ENCODE data around the gene PLEKHA8. TPM values are rescaled to one million over a fixed set of nuclear protein-coding genes. Genes with fewer than 3 reads are reported as not detected.

Gene PLEKHA8
- total RNA-seq, 1 experiment from 2014 or later, result 38.1 TPM

DNA sequence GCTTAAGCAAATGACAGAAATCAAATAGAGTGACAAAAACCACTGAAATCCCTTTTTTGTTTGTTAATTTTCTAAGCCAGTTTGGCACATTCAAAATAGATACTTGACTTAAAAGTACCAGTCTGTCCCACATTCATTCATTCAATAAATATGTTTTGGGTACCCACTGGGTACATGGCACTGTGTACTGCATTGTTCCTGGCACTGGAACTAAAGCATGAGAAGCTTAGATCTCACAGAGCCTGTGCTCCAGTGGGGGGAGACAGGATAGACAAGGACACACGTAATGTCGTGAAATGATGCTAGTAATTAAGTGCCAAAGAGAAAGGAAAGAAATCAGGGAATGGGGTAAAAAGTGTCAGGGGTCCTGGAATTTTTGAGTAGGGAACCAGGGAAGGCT lies 119.6 kb downstream of the PLEKHA8 start:
- ATAC-seq, result no peak
- DNase-seq (ENCODE audit: low spot score), result no peak
- TF ChIP-seq FOXP1 (CRISPR knock-in tag; IDR thresholded peaks at IDR 0.05; ENCODE audit: borderline replicate concordance) (no peak), ZNF416 (CRISPR knock-in tag; IDR thresholded peaks at IDR 0.05) (no peak), GABPB1 (CRISPR knock-in tag; IDR thresholded peaks at IDR 0.05) (no peak), SP1 (CRISPR knock-in tag; conservative IDR thresholded peaks at IDR 0.05) (no peak), TP53 (CRISPR knock-in tag; IDR thresholded peaks at IDR 0.05) (no peak), NFATC4 (CRISPR knock-in tag; IDR thresholded peaks at IDR 0.05) (no peak)
- TF ChIP-seq, protein P1, sequence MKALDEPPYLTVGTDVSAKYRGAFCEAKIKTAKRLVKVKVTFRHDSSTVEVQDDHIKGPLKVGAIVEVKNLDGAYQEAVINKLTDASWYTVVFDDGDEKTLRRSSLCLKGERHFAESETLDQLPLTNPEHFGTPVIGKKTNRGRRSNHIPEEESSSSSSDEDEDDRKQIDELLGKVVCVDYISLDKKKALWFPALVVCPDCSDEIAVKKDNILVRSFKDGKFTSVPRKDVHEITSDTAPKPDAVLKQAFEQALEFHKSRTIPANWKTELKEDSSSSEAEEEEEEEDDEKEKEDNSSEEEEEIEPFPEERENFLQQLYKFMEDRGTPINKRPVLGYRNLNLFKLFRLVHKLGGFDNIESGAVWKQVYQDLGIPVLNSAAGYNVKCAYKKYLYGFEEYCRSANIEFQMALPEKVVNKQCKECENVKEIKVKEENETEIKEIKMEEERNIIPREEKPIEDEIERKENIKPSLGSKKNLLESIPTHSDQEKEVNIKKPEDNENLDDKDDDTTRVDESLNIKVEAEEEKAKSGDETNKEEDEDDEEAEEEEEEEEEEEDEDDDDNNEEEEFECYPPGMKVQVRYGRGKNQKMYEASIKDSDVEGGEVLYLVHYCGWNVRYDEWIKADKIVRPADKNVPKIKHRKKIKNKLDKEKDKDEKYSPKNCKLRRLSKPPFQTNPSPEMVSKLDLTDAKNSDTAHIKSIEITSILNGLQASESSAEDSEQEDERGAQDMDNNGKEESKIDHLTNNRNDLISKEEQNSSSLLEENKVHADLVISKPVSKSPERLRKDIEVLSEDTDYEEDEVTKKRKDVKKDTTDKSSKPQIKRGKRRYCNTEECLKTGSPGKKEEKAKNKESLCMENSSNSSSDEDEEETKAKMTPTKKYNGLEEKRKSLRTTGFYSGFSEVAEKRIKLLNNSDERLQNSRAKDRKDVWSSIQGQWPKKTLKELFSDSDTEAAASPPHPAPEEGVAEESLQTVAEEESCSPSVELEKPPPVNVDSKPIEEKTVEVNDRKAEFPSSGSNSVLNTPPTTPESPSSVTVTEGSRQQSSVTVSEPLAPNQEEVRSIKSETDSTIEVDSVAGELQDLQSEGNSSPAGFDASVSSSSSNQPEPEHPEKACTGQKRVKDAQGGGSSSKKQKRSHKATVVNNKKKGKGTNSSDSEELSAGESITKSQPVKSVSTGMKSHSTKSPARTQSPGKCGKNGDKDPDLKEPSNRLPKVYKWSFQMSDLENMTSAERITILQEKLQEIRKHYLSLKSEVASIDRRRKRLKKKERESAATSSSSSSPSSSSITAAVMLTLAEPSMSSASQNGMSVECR (CRISPR knock-in tag; IDR thresholded peaks at IDR 0.05; ENCODE audit: borderline replicate concordance), result no peak
- TF ChIP-seq, protein P2, sequence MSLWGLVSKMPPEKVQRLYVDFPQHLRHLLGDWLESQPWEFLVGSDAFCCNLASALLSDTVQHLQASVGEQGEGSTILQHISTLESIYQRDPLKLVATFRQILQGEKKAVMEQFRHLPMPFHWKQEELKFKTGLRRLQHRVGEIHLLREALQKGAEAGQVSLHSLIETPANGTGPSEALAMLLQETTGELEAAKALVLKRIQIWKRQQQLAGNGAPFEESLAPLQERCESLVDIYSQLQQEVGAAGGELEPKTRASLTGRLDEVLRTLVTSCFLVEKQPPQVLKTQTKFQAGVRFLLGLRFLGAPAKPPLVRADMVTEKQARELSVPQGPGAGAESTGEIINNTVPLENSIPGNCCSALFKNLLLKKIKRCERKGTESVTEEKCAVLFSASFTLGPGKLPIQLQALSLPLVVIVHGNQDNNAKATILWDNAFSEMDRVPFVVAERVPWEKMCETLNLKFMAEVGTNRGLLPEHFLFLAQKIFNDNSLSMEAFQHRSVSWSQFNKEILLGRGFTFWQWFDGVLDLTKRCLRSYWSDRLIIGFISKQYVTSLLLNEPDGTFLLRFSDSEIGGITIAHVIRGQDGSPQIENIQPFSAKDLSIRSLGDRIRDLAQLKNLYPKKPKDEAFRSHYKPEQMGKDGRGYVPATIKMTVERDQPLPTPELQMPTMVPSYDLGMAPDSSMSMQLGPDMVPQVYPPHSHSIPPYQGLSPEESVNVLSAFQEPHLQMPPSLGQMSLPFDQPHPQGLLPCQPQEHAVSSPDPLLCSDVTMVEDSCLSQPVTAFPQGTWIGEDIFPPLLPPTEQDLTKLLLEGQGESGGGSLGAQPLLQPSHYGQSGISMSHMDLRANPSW (CRISPR knock-in tag; conservative IDR thresholded peaks at IDR 0.05; ENCODE audit: low read depth), result no peak
- Mint-ChIP-seq H3K4me3 (no peak overlapping the region), H3K9me3 (no peaks in the 10 kb centered on the region), H3K27me3 (ENCODE audit: low read depth) (no peaks in the 10 kb centered on the region), H3K27ac (no peak overlapping the region), H3K36me3 (no peaks in the 10 kb centered on the region; the same call in 1 of the 2 replicates), H3K4me1 (0 out of 2 replicates have a peak, but pooled peaks cover 3% of the 10 kb centered on the region)
- ChIA-PET CTCF (no interaction called here), POLR2A (interaction anchor here (0.6 kb wide), 1 partner anchor 9 kb away, joined by 3 read pairs; no protein-coding TSS in a partner anchor)

DNA sequence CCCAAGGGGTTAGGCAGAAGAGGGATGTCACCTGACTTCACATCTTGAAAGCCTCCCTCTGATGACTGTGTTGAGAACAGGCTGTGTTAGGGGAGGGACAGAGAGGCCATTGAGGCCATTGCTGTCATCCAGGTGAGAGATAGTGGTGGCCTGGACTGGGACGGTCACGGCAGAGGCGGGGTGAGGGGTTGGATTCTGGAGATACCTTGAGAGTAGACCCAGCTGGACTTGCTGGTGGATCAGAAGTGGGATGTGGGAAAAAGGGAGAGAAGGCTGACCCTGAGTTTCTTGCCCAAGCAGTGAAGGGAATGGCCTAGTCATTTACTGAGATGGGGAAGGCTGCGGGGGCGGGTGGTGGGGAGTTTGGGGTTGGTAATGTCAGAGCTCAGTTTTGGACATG lies 120.2 kb downstream of the PLEKHA8 start:
- Mint-ChIP-seq H3K27ac (no peak overlapping the region), H3K4me3 (no peak overlapping the region), H3K4me1 (0 out of 2 replicates have a peak, but pooled peaks cover under 1% of the 10 kb centered on the region), H3K9me3 (no peaks in the 10 kb centered on the region), H3K27me3 (ENCODE audit: low read depth) (no peaks in the 10 kb centered on the region), H3K36me3 (no peaks in the 10 kb centered on the region; the same call in 1 of the 2 replicates)
- ATAC-seq (no peak), DNase-seq (ENCODE audit: low spot score) (no peak)
- POLR2A ChIA-PET, result no interaction called here
- TF ChIP-seq ZNF396 (CRISPR knock-in tag; IDR thresholded peaks at IDR 0.05; ENCODE audit: borderline replicate concordance) (no peak), ZNF416 (CRISPR knock-in tag; IDR thresholded peaks at IDR 0.05) (no peak), ZNF671 (CRISPR knock-in tag; IDR thresholded peaks at IDR 0.05) (no peak), JUN (CRISPR knock-in tag; IDR thresholded peaks at IDR 0.05) (no peak), NR3C1 (CRISPR knock-in tag; conservative IDR thresholded peaks at IDR 0.05; ENCODE audit: low read depth) (no peak), EMX1 (CRISPR knock-in tag; IDR thresholded peaks at IDR 0.05) (no peak), NFE2L1 (CRISPR knock-in tag; IDR thresholded peaks at IDR 0.05) (no peak), SMAD3 (CRISPR knock-in tag; IDR thresholded peaks at IDR 0.05; ENCODE audit: borderline replicate concordance) (no peak)
- TF ChIP-seq, protein P1 (CRISPR knock-in tag; IDR thresholded peaks at IDR 0.05; ENCODE audit: borderline replicate concordance), result no peak
- TF ChIP-seq, protein P3, sequence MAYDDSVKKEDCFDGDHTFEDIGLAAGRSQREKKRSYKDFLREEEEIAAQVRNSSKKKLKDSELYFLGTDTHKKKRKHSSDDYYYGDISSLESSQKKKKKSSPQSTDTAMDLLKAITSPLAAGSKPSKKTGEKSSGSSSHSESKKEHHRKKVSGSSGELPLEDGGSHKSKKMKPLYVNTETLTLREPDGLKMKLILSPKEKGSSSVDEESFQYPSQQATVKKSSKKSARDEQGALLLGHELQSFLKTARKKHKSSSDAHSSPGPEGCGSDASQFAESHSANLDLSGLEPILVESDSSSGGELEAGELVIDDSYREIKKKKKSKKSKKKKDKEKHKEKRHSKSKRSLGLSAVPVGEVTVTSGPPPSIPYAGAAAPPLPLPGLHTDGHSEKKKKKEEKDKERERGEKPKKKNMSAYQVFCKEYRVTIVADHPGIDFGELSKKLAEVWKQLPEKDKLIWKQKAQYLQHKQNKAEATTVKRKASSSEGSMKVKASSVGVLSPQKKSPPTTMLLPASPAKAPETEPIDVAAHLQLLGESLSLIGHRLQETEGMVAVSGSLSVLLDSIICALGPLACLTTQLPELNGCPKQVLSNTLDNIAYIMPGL (CRISPR knock-in tag; IDR thresholded peaks at IDR 0.05), result no peak
- CTCF ChIA-PET, result interaction anchor here (0.9 to 1.0 kb wide), 2 partner anchors 16 to 66 kb away, joined by 3 read pairs; no protein-coding TSS in a partner anchor
